T follicular helper cell (primary cell): ENCODE results near the gene SPRY4.
"Not testable (repeated sequence)": the region's sequence is repeated elsewhere in the genome, so short reads cannot be mapped to it uniquely, and the experiment has no call there.

Experiments used
- DNase-seq: peaks from one replicate; pipeline ENCODE4 v3.0.0-alpha.2; 2020; ENCODE audit warnings: low read depth

The SPRY4 gene

GRCh38 chr5:142334538-142334937 lies 9.7 kb upstream of the SPRY4 start:
- DNase-seq: no peak

DNA sequence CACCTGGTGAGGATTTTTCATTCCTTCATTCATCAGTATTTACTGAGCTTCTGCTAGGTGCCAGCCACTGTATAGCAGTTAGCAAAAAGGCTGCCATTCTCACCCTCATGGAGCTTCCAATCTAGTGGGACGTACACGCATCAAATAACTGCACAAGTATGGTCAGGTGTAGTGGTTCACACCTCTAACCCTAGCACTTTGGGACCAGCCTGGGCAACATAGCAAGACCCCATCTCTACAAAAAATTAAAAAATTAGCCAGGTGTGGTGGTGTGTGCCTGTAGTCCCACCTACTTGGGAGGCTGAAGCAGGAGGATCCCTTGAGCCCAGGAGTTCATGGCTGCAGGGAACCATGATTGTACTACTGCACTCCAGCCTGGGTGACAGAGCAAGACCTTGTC lies 8.9 kb upstream of the SPRY4 start:
- not testable (repeated sequence) for DNase-seq

DNA sequence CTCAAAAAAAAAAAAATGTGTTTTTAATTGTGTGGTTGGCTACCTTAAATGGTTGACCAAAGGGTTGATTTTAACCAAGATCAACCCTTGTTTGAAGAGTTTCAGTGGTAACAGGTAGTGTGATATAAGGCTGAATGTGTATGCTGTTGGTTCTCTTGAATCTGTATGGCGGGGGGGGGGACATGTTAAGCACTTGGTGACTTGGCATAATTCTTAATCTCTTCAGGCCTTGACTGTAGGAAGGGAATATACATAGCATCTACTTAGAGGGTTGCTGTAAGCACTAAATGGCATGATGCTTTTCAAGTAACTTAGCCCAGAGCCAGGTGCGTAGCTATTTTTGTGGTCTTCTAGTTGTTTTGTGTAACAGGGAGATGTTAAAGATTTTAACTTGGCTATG lies 5.6 kb upstream of the SPRY4 start:
- no peak for DNase-seq

- no peak for DNase-seq
These were observed 5.2 kb upstream of the SPRY4 start for GRCh38 chr5:142330026-142330425.

GRCh38 chr5:142327111-142327842 lies 2.5 kb upstream of the SPRY4 start:
- no peak for DNase-seq

- no peak for DNase-seq
These were observed 1.7 kb upstream of the SPRY4 start for GRCh38 chr5:142326480-142326938.

- no peak for DNase-seq
These were observed 1.1 kb upstream of the SPRY4 start for GRCh38 chr5:142325725-142326479.

GRCh38 chr5:142324136-142324870 lies 518 bp downstream of the SPRY4 start:
- DNase-seq: peak; percentile 4

DNA sequence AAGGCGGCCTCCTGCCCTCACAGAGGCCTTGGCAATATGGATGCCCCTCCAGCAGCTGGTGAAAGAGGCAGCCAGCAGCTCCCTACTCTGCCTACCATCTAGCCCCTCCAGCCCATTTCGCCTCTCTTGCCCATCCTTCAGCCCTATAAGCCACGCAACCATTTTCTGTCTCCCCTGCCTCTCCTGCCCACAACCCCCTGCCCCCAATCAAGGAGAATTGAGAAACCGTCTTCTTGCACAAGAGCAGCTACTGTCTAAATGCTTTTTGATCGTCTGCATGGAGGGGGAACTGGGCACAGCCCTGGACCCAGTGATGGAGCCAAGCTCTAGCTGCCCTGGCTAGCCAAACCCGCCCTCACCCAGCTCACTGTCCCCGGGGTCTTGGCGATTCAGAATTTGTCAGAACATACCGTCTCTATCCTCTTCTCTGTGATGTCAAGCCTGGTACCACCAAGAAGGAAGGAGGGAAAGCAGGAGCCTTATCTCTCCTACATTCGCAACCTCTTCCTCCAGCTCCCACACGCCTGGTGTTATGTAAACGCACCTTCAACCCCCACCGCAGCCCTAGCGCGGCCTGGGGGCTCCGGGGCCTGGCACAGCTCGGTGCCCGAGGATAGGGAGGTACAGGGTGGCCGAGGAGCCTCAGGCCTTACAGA lies 1.2 kb downstream of the SPRY4 start:
- no peak for DNase-seq

- no peak for DNase-seq
These were observed 1.9 kb downstream of the SPRY4 start for GRCh38 chr5:142322747-142323479.

- no peak for DNase-seq
These were observed 2.4 kb downstream of the SPRY4 start for GRCh38 chr5:142322403-142322746.

DNA sequence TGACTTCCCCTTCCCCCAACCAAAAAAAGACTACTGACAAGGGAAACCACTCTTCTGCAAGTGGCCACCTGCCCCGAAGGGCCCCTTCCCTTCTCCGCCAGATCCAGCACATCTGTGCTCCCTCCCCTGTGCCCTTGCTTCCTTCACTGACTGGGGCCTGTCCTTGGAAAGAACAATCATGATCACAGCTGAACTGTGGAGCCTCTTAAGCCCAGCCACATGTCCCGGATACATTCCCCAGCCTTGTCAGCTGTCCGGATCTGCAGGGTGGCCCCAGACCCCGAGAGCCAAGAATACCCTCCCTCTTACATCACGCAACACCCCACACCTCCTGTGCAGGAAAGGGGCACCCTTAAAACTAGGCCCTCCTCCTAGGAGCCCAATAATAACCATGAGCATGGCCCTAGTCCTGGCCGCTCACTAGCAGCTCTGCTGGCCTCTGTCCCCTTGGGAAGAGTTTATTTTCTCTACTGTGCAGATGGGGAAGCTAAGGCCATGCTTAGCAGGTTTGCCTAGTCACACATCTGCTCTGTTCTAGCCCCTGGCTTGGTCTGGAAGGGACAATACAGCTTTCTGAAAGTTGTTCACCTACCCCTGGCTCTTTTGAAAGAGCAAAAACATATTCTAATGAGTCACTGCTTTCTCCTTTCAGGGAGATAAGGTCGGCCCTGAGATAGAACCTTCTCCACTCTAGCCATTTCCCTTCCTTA lies 3.8 kb downstream of the SPRY4 start:
- DNase-seq: no peak

DNA sequence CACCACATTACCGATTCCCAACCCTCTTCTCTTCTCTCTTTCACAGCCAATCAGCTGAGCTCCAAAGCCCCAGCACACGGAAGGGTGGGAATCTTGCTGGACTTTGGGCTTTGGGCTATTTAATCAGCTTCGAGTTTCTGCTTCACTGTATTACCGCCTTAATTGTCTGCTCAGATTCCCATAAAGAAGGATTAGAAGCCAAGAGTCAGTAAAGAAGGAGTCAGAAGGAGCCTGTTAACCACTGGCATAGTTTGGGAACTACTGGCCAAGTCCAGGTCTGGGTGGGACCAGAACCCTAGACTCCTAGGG lies 4.4 kb downstream of the SPRY4 start:
- no peak for DNase-seq

GRCh38 chr5:142319560-142320429 lies 5.0 kb downstream of the SPRY4 start:
- no peak for DNase-seq

- DNase-seq: no peak
These were observed 5.7 kb downstream of the SPRY4 start for GRCh38 chr5:142319105-142319504.

DNA sequence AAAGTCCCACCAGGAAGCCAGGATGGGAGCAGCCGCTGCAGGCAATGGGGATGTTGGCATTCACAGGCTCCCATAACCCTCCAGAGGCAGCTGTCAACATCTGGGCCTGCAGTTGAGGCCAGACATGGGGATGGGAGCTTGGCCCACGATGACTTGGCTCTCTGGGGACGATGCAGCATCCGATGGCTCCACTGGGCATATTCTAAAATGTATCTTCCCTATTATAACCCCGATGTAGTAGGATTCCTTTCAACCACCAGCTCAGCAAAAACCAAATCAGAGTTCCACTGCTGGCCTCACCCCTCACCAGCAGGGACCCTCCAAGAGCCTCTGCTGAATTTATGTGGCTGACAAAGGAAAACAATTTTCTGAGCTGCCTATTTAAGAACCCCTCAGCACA lies 7.1 kb downstream of the SPRY4 start:
- DNase-seq: no peak

DNA sequence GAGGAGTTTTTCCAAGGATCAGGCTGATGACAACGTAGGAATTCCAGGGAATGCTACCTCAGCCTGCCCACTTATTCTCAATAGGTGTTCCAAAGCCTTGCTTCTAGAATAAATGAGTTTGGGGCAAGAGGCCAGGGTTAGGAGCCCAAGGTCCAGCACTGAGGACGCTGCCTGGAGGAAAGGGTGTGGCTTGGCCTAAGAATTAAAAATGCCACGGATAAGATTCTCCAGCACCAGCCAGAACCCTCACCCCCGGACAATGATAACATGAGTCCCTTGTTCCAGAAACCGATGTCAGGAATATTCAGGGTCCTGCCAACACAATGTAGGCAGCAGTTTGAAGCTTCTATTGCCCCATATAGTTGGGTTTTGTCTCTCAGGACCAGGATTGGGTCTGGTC lies 7.6 kb downstream of the SPRY4 start:
- no peak for DNase-seq

DNA sequence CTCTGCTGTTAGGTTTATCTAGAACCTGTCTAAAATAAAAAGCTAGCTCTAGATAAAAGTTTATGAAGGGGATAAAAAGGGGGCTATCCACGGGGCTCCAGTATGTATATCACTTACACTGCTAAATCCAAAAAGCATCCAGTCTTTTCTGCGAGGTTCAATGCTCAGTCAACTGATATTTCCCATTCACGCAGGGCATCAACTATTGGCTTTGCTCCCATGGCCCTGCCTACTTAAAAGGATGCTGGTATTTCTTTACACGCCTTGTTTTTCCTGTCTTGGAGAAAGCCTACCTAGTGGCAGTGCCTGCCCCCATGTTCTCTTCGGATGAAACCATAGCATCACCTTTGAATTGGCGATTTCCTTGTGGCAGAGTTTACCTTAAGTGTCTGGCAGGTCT lies 8.1 kb downstream of the SPRY4 start:
- DNase-seq: no peak

- DNase-seq: no peak
These were observed 8.8 kb downstream of the SPRY4 start for GRCh38 chr5:142316051-142316450.
